GM19240 (cell line): ENCODE data around the gene QSOX2.

Experiments
- DNase-seq: peaks from one replicate; pipeline ENCODE4 v3.0.0; 2011; ENCODE audit warnings: low spot score; ENCODE audit not compliant: insufficient read length

The QSOX2 gene

GRCh38 chr9:136204838-136205706, 40.5 kb downstream of the QSOX2 start, which contains the start of gene LHX3:
Gene LHX3 (minus strand): TSS chr9:136205128. CDS start chr9:136205012, 116 bp downstream.
- DNase-seq: no peak

- DNase-seq: no peak
Observed at GRCh38 chr9:136204145-136204805, 41.3 kb downstream of the QSOX2 start.

DNA sequence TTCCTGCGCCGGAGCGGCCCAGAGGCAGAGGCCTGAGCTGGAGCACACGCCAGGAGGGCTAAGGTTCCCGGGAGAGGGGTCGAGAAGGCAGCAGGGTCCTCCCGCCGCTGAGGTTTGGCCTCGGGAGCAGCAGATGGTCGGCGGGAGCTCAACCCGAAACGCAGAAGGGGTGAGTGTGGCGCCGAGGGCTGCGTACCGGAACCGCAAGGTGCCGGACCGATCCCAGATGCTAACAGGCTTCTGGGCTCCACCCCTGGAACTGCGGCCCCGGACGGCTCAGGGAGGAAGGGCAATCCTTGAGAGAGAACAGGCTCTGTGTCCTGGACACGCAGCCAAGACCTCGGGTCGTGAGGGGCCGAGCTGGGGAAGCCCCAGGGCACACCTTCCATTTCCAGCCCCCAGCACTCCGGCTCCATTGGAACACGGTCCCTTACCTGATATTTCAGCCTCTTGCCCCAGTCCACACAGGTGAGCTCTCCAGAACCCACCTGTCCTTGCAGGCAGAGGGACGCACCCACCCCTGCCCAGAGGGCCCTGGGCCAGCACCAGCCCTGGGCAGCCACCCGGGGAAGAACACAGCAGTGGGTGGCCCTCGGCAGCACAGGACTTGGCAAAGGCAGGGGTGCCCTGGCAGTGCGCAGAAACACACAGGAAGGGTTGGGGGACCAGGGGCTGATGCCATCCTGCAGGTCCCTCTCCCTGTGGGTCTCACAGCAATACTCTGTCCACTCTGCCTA, 42.0 kb downstream of the QSOX2 start:
- DNase-seq: no peak

DNA sequence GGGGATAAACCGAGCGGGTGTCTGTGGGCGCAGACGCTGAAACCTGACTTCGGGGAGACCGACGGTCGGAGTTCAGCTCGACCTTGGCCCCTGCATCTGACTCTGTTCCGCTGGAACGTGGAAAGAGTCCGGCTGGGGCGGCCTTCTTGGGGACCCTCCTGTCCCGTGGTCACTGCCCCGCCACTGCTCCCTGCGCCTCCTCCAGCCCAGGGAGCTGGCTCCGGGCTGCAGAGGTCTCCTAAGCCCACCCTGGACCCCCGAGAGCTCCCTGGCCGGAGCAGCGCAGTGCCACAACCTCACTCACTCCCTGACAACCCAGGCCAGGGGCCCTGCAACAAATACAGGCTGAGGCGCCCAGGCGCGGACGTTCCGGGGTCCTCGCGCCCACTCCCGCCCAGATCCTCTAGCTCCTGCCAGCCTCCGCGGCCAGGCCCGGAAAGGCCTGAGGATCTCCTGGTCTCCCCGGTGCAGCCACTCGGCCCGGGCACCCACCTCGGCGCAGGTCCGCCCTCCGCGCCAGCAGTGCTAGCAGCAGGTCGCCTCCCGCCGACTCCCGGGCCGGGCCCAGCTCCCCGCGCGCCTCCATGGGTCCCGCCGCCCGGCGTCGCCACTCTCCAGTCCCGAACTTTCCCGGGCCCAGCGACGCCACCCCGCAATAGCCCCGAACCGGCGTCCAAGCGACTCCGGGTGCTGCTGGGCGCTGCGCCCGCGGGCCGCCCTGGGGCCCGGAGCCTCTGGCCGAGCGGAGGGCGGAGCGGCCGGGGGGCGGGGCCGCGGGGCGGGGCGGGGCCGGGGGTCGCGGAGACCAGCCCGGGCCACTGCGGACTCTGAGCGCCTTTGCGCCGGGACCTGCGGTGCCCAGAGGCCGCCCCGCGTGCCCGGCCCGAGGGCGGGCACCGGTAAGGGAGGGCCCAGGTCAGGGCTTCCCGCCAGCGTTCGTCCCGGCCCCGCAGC, 42.9 kb downstream of the QSOX2 start:
- no peak for DNase-seq

DNA sequence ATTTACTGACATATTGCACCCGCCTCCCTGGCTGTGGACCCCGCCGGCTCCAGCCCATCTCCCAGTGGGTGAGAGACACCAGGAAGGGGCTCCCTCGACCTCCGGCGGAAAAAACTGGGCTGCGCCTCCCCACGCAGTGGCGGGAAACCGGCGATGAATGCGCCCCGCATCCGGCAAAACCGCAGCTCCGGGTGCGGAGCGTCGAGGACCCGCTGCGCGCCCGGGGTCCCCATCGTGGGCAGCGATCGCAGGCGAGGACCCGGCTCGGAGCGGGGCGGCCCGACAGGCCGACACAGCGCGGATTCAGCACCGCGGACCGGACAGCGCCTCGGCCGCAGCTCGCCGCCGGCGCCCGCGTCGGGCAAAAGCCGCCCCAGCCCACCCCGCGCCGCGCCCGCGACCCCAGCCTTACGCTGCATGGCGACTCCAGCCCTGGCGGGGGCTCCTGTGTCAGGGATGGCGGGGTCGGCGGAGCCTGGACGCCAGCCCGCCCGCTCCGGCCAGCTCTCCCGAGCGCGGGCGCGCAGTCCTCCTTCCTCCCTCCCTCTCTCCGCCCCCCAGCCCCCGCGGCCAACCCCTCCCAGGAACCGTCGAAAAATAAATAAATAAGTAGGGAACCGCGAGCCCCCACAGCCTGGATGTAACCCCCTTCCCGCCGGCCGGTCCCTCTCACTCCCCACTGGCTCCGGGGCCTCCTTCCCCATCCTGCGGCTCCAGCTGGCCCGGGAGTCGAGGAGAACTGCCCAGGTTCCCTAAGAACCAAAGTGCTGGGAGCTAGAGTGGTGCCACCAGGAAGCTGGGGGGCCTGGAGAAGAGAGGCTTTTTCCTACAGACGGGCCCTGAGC, 43.8 kb downstream of the QSOX2 start:
- no peak for DNase-seq

DNA sequence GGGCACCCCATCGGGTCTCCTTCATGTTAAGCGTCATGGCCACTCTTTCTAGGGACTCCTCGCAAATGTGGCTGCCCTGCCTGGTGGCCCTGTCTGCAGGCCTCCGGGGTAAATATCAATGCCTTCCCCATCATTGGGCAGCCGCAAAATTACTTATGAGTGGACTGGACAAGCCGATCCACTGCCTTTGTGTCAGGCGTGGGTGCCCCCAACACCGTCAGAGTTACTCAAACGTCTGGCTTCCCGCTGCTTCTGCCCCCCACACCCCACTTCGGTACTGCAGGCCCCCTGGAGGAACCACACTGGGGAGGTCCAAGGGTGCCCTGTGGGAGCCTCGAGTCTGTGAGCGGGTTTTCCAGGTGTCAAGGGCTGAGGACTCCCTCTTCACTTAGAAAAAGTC, 44.4 kb downstream of the QSOX2 start:
- DNase-seq: no peak

GRCh38 chr9:136200424-136200823, 45.2 kb downstream of the QSOX2 start:
- DNase-seq: no peak

GRCh38 chr9:136199391-136200288, 46.0 kb downstream of the QSOX2 start:
- no peak for DNase-seq

DNA sequence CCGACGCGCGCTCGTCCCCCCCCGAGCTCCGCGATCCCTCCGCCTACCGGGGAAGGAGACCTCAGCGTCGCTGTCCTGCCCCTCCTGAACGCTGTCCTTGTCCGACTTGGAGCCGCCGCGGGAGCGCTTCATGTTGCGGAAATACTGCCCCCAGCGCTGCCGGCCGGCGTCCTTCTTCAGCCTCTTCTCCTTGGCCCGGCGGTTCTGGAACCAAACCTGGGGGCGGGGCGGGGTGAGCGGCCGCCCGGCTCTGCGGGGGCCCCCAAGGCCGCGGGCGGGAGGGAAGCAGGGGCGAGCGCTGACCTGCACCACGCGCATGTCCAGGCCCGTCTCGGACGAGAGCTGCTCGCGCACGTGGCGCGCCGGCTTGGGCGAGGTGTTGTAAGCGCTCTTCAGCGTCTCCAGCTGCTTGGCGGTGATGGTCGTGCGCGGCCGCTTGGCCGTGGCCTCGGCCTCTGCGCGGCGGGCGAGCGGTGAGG, 47.0 kb downstream of the QSOX2 start:
- DNase-seq: no peak

DNA sequence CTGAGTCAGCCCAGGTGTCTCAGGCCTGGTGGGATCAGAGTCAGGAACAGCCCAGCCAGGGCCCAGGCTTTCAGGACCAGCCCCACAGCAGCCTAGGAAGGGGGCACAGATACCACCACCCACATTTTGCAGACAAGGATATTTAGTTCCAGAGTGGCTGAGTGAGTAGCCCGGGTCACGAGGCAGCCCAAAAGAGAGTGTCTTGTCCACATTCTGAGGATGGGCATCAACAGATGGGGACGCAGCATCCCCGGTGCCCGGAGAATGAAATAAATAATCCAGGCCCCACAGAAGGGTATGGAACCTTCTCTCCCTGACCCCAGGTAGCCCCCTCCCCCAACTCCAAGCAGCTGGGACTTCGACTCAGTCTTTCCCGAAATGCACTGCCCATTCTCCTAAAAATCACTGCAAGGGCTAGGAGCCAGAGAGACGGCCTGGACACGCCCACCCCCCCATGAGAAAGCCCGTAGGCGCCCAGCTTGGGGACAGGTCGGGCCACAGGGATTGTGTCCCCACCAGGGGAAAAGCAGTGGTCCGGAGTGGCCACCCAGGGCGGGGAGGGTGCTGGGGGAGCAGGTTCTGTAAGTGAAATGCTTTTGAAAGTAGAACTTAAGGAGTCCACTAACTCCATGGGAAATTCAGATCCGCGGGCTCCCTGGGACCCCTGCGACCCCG, 47.5 kb downstream of the QSOX2 start:
- no peak for DNase-seq

GRCh38 chr9:136197084-136197875, 48.3 kb downstream of the QSOX2 start:
- no peak for DNase-seq

- no peak for DNase-seq
Observed at GRCh38 chr9:136196404-136197083, 49.1 kb downstream of the QSOX2 start.

- no peak for DNase-seq
Observed at GRCh38 chr9:136194540-136194939, 51.1 kb downstream of the QSOX2 start.

DNA sequence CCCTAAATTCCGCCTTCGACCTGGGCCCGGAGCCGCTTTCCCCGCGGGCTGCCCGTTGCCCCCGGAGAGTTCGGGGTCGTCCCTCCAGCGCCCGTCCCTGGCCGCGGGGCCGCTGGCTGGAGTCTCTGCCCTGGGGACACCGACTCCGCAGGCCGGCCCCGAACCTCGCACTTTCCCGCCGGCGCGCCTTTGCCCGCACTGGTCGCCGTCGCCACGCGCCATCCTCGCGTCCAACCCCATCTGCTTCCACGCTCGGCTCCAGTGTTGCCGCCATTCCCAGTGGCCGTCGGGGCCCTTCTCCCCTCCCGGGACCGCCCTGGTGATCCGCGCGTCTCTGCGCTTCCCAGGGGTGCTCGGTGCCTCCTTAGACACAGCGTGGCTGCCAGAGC, 51.7 kb downstream of the QSOX2 start:
- DNase-seq: no peak

GRCh38 chr9:136193127-136193890, 52.3 kb downstream of the QSOX2 start:
- DNase-seq: no peak
